Smooth muscle cell (in vitro differentiated cells): ENCODE data around the gene PLPP4. TPM values are rescaled to one million over a fixed set of nuclear protein-coding genes. Genes with fewer than 3 reads are reported as not detected.

Experiments
- DNase-seq: peaks from one replicate; lab custom pipeline; 2025; ENCODE audit not compliant: unreplicated experiment; lab: John Stamatoyannopoulos, UW
- H2AFZ ChIP-seq: fragments of 200-600 bp; sonication (generic); 2 replicates; pipeline ENCODE4 v1.6.0; 2016; ENCODE audit warnings: antibody characterized with exemption, low read depth, mild to moderate bottlenecking
- H3F3A ChIP-seq: fragments of 200-600 bp; sonication (generic); 2 replicates; pipeline ENCODE4 v1.6.0; 2017; ENCODE audit warnings: antibody characterized with exemption, low read depth
- H3K27ac ChIP-seq: fragments of 200-600 bp; sonication (generic); 2 replicates; pipeline ENCODE4 v1.5.1; 2016; ENCODE audit warnings: low read depth, mild to moderate bottlenecking
- H3K27me3 ChIP-seq: fragments of 200-600 bp; sonication (generic); 2 replicates; pipeline ENCODE4 v1.6.1; 2016; ENCODE audit warnings: low read depth, mild to moderate bottlenecking
- H3K36me3 ChIP-seq: fragments of 200-600 bp; sonication (generic); 2 replicates; pipeline ENCODE4 v1.5.1; 2016; ENCODE audit warnings: low read depth
- H3K4me1 ChIP-seq: fragments of 200-600 bp; sonication (generic); 2 replicates; pipeline ENCODE4 v1.5.1; 2016; ENCODE audit warnings: low read depth
- H3K4me2 ChIP-seq: fragments of 200-600 bp; sonication (generic); 2 replicates; pipeline ENCODE4 v1.6.0; 2016; ENCODE audit warnings: mild to moderate bottlenecking
- H3K4me3 ChIP-seq: fragments of 200-600 bp; sonication (generic); 2 replicates; pipeline ENCODE4 v1.5.1; 2016; ENCODE audit warnings: mild to moderate bottlenecking
- H3K79me2 ChIP-seq: fragments of 200-600 bp; sonication (generic); 2 replicates; pipeline ENCODE4 v1.6.0; 2016; ENCODE audit warnings: low read depth, mild to moderate bottlenecking
- H3K9ac ChIP-seq: fragments of 200-600 bp; sonication (generic); 2 replicates; pipeline ENCODE4 v1.6.0; 2016; ENCODE audit warnings: low read depth
- H3K9me3 ChIP-seq: fragments of 200-600 bp; sonication (generic); replicated peaks from 2 replicates; pipeline ENCODE4 v1.5.1; 2016; ENCODE audit warnings: low read depth
- H4K20me1 ChIP-seq: fragments of 200-600 bp; sonication (generic); 2 replicates; pipeline ENCODE4 v1.6.0; 2016; ENCODE audit warnings: low read depth
- CTCF ChIP-seq: fragments of 200-600 bp; sonication (generic); IDR thresholded peaks from 2 replicates; pipeline ENCODE4 v1.5.1; 2017; ENCODE audit warnings: borderline replicate concordance, mild to moderate bottlenecking, antibody characterized with exemption; ENCODE audit not compliant: insufficient read depth, poor library complexity, severe bottlenecking
- WGBS: methylation state at CpG from one replicate; pipeline ENCODE4 v1.1.7; 2016; ENCODE audit warnings: low lambda C conversion rate; 5-methylcytosine and 5-hydroxymethylcytosine counted together
- polyA plus RNA-seq: library from polyadenylated mRNA; unstranded; fragments of >200 nt; fragmentation: Nextera tagmentation; extraction: Ambion mirVana; gene quantifications from 2 replicates; pipeline ENCODE4 v1.2.1, GENCODE V29; 2016
- total RNA-seq: library from RNA; depleted of rRNA; stranded (reverse); fragments of >200 nt; gene quantifications from 2 replicates; pipeline ENCODE4 v1.2.3, GENCODE V29; 2014

PLPP4 gene
- total and polyA plus RNA-seq, 2 experiments from 2014 or later = 27.2 to 33.5 TPM

GRCh38 chr10:120584786-120585185 lies 127.8 kb downstream of the PLPP4 start:
- Histone ChIP-seq H3F3A (no peaks in the 10 kb centered on the region), H3K27ac (no peak overlapping the region), H4K20me1 (peaks cover 5% of the 10 kb centered on the region), H3K9ac (no peak overlapping the region), H3K4me3 (no peak overlapping the region), H3K4me2 (no peak overlapping the region), H2AFZ (no peak overlapping the region), H3K27me3 (no peaks in the 10 kb centered on the region), H3K4me1 (no peaks in the 10 kb centered on the region), H3K79me2 (no peaks in the 10 kb centered on the region), H3K9me3 (no peaks in the 10 kb centered on the region), H3K36me3 (no peaks in the 10 kb centered on the region)
- 87% methylated on average over 1 of the region's 1 CpG for WGBS
- no peak for TF ChIP-seq CTCF
- no peak for DNase-seq

- no peaks in the 10 kb centered on the region for H3F3A ChIP-seq
- no peaks in the 10 kb centered on the region for H3K79me2 ChIP-seq
- H3K36me3 ChIP-seq = no peaks in the 10 kb centered on the region
- no peak overlapping the region for H3K9ac ChIP-seq
- H3K4me2 ChIP-seq = no peak overlapping the region
- no peaks in the 10 kb centered on the region for H3K9me3 ChIP-seq
- peaks cover 5% of the 10 kb centered on the region for H4K20me1 ChIP-seq
- no peak overlapping the region for H2AFZ ChIP-seq
- H3K4me3 ChIP-seq = no peak overlapping the region
- DNase-seq = no peak
- H3K27me3 ChIP-seq = no peaks in the 10 kb centered on the region
- WGBS = 85% methylated on average over 3 of the region's 3 CpGs
- no peak for TF ChIP-seq CTCF
- no peak overlapping the region for H3K27ac ChIP-seq
- H3K4me1 ChIP-seq = no peaks in the 10 kb centered on the region
Observed at GRCh38 chr10:120586471-120586872, 129.4 kb downstream of the PLPP4 start.

GRCh38 chr10:120587061-120587460 lies 130.0 kb downstream of the PLPP4 start:
- no peaks in the 10 kb centered on the region for H3K4me1 ChIP-seq
- no peak overlapping the region for H3K27ac ChIP-seq
- H3F3A ChIP-seq = no peaks in the 10 kb centered on the region
- 91% methylated on average over 5 of the region's 5 CpGs for WGBS
- DNase-seq = no peak
- no peaks in the 10 kb centered on the region for H3K27me3 ChIP-seq
- no peak overlapping the region for H2AFZ ChIP-seq
- no peaks in the 10 kb centered on the region for H3K79me2 ChIP-seq
- no peaks in the 10 kb centered on the region for H3K36me3 ChIP-seq
- H3K9ac ChIP-seq = no peak overlapping the region
- H3K4me2 ChIP-seq = no peak overlapping the region
- peaks cover 5% of the 10 kb centered on the region for H4K20me1 ChIP-seq
- H3K4me3 ChIP-seq = no peak overlapping the region
- H3K9me3 ChIP-seq = no peaks in the 10 kb centered on the region
- no peak for TF ChIP-seq CTCF

- Histone ChIP-seq H3K27me3 (no peaks in the 10 kb centered on the region), H3F3A (no peaks in the 10 kb centered on the region), H3K27ac (no peak overlapping the region), H3K9me3 (no peaks in the 10 kb centered on the region), H3K79me2 (no peaks in the 10 kb centered on the region), H3K4me2 (no peak overlapping the region), H3K9ac (no peak overlapping the region), H4K20me1 (peaks cover 5% of the 10 kb centered on the region), H3K4me1 (no peaks in the 10 kb centered on the region), H3K36me3 (no peaks in the 10 kb centered on the region), H3K4me3 (no peak overlapping the region), H2AFZ (no peak overlapping the region)
- 86% methylated on average over 2 of the region's 2 CpGs for WGBS
- no peak for TF ChIP-seq CTCF
- no peak for DNase-seq
Observed at GRCh38 chr10:120588311-120588710, 131.3 kb downstream of the PLPP4 start.
